Activated naive CD4-positive, alpha-beta T cell treated with anti-CD3 and anti-CD28 coated beads, Interleukin-2, amount 50 U/mL, for 16 hours (primary cell): ENCODE data around the gene UBA1.

Experiments
- DNase-seq: peaks from one replicate; pipeline ENCODE4 v3.0.0-alpha.2; 2020

UBA1 gene

DNA sequence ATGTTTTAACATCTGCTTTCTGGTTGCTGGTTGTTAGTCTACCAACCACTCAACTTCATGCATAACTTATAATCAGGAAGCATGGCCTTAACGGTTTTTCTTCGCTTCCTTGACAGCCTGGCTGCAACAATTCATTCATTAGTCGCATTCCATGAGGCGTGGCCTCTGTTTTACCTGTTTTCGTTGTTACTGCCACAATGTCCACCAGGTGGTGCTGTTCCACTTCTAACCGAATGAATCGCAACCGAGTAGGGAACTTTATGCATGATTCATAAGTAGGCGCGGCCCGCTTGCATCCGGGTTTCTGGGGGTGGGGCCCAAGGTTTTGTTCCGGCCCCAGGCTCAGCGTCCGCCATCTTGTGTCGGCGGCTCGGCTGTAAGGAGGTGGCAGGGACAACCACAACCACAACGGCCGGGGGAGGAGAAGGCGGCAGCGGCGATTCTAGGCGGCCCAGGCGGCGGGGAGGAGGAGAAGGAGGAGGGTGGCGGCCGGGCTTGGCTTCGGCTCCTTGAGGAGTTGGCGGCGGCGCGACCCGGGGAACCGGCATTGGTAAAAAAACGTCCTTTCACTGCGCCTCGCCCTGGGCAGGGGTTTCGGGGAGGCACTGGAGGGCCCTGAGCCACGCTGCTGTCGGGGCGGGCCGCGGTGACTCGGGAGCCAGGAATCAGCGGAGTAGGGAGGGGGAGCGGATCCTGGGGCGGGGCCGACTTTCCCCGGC, at the start of gene UBA1:
Gene UBA1 (plus strand): TSS at position 355 of the 719 bp plus-strand sequence. CDS start 4,974 bp downstream, outside the sequence.
- peak; percentile 89 for DNase-seq

DNA sequence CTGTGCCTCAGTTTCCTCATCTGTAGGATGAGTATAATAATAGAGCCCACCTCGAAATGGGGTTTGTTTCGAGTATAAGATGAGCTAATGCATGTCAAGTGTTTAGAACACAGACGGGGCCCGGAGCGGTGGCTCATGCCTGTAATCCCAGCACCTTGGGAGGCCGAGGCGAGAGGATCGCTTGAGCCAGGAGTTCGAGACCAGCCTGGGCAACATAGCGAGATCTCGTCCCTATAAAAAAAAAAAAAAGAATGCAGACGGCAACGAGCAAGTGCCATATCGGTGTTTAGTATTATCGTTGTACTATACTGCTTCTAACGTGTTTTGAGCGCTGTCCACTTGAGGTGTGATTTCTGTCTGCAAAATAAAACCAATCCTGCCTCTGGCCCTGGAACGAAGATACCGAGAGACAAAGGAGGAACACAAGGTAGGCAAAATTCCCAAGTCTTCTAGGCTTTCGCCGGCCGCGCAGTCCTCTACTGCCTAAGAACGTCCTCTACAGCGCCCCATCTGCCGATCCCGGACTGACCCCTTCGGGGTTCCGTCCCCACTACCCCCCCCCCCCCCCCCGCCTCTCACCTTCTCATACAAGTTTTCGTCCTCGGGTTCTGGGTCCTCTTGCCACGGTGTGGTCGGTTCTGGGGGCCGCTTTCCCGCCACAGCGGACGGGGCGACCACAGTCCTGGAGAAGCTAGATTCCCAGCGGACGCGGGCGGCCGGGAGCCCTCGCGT, 49.6 kb upstream of the UBA1 start:
- DNase-seq = no peak

DNA sequence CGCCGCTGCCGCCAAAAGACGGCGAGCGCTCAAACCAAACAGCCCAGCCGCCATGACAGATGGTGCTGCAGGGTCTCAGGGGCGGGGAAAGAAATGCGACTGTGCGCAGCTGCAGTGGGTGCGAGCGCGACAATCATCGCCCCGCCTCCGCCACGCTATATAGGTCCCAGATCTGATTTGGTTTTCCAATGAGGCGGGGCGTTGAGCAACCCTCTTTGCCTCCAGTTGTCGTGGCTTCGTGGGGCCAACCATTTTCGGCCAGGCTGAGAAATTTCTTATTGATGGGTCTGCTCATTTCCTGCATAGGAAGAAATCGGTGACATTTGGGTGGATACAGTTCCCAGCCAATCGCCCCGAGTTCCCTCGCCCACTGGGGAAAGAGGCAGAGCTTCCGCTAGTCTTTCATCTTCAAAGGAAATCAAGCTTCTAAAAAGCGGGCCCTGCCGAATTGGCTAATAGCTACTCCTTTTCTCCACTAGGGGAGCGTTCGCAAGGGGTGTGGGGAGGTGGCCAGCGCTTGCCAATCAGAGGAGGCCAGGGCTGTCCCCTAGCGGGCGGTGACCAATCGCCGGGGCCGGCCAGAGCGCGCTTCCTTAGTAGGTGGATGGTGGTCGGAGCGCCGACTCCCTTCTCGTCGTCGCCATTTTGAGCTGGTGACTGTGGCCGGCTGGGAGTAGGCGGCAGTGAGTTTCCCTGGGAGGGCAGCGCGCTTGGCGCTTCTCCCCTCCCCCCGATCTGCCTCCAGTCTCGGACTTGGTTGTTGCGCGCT, 48.8 kb upstream of the UBA1 start, which contains the start of the genes NDUFB11 and RBM10:
Gene NDUFB11 (minus strand): TSS at position 77 of the 769 bp plus-strand sequence. CDS start 23 bp downstream, at position 54.
Gene RBM10 (plus strand): TSS at position 596 of the 769 bp plus-strand sequence. CDS start 2,261 bp downstream, outside the sequence.
- DNase-seq = peak; percentile 89

DNA sequence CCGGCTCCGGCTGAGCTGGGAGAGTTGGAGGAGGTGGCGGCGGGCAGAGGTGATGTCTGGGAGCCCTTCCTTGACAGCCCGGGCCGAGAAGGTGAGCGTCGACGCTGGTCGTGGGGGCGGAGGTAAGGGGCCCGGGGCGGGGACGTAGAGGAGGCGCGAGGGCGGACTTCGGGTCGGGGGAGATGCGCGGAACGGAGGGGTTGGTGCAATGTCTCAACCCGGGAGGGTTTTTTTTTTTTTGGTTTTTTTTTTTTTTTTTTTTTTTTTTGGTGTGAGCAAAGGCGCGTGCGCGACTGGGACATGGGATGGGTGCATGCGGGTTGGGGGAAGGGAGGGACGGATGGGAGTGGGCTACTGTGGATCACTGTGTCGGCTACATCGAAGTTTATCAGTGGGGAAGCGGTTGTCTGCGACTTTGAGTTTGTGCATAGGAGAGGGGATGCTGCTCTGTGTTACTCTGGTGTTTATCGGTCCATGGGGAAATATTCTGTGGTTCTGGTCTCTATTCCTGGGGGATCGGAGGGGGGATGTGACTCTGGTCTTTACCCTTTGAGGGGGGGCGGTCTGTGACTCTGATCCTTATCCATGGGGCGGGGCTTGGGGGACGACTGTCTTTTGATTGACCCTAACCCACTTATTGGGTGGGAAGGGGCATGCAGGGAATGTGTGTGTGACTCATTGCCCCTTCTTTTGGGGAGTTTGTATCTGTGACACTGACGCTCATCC, 48.1 kb upstream of the UBA1 start:
- DNase-seq = no peak

DNA sequence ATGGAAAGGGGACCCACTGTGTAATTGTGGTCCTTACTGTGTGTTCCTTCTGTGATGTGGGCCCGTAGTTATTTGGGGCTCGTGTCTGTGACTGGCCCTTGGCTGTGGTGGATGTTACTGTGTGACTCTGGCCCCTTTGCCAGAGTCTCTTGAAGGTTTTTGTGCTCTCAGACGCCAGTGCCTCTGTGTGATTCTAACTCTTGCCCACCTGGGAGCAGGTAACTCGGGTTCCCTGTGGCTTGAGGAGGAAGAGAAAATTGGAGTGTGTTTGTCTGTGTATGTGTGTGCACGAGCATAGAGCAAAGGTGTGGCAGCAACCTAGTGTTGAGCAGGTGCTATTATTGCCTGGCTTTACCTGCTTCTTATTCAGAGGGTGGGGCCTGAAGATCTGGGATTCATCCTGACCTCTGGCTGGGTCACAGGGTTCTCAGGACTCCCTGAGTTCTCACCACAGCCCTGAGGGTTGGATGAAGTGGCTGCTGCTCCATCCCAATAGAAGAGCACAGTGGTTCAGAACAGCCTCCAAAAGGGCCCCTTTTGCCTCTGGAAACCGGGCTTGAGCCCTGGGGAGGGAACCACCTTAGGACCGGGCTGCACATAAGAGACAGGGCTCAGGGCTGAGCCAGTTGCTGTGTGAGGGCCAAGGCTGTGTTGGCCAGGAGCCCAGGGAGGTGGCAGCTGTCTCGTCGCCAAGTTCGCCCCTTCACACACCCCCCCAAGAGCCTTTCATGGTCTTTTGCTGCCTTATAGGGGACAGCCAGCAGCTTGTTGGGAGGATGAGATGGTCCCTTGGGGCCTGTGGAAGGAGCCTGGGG, 47.3 kb upstream of the UBA1 start:
- DNase-seq = no peak

DNA sequence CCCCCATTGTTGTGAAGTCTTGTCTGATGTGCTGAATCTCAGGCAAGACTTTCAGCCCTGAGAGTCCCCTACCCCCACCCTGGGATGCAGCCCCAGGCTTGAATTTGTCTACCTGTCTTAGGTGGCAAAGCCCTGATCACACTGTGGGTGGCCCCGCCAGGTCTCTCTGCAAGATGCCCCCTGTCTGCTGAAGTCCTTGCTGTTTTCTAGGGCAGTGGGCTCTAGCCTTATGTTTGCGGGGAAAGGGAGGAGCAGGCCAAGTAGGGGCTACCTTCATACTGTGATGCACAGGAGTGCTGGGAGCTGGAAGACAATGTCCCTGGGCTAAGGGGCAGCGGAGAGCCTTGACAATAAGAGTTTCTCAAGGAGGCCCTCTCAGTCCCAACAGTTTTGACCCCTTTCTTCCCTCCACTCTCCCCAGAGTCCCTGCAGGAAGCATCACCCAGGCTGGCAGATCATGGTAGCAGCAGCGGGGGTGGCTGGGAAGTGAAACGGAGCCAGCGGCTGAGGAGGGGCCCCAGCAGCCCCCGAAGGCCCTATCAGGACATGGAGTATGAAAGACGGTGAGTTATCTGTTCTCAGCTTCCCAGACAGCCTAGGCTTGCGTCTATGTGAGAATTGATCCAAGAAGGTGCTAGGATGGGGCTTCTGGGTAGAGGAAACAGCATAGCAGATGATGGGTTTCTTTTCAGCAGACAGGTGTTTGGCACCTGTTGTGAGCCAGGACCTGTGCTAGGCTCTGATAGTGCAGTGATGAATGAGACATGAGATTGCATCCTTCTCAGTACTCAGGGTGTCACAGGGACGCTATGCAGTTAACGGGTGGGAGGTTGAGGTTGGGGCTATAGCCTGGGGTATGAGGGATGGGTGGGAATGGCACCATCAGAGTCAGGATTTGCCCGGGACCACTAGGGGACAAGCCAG, 46.4 kb upstream of the UBA1 start:
- no peak for DNase-seq

DNA sequence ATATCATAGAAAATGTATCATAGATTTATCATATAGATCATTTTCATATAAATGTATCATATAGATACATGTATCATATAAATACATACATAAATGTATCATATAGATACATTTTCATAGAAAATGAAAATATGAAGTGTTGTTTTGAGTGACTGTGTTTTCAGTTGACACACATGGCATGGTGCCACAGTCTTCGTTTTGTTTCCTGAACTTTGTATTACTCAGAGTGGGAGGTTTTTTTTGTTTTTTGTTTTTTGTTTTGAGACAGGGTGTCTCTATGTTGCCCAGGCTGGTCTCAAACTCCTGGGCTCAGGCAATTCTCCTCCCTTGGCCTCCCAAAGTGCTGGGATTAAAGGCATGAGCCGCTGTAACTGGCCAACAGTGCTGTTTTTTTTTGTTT, 44.7 kb upstream of the UBA1 start:
- DNase-seq = peak; percentile 24

DNA sequence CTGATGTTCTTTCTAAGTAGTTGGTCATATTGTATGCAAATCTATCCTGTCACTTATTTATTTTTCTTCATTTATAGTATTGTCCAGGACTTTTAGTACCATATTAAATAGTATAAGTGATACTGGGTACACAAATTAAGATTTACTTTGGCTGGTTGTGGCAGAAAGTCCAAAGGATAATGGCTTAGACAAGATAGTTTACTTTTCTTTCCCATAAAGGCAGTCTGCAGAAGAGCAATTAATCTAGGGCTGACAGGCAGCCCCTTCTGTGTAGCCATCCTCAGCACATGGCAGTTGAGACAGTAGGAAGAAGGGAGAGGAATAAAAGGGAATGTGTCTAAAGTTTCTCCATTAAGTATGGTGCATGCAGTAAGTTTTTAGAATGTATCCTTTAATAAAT, 42.2 kb upstream of the UBA1 start:
- no peak for DNase-seq

DNA sequence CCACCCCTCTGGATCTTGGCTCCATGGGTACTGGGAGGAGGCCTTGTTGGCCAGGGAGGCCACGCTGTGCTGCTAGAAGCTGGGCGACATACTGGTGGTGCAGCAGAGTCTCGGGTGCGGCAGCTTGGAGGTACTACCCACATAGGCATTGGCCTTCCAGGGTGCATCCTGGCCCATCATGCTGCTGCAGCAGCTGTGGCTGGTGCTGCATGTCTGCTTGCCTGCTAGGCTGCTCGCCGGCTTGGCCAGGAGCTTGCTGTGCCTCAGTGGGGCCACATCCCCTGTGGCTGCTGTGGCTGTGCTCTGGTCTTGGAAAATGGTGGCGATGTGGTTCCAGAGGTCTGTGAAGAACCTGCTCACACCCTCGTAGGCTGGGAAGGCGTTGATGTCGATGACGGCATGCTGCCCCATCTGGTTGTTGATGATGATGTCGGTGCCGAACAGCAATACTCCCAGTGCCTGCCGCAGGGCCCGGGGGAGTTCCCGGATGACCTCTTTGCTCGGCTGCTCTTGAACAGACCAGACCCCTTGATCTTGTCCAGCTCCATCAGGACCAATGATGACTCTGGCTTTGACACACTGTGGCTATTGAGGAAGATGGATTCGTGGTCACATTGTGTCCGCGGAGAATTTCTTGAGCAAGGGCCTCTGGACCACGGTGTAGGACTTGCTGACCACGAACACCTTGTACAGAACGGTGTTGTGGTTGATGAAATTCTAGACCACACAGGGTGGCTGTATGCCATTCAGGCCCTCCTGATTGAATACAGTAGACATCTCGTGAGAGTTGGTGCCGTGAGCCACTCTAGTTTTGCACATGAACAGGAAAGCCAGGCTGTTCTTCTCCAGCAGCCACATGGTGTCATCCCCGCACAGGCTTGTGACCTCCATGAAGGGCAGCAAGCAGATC, 36.8 kb upstream of the UBA1 start:
- DNase-seq = no peak

DNA sequence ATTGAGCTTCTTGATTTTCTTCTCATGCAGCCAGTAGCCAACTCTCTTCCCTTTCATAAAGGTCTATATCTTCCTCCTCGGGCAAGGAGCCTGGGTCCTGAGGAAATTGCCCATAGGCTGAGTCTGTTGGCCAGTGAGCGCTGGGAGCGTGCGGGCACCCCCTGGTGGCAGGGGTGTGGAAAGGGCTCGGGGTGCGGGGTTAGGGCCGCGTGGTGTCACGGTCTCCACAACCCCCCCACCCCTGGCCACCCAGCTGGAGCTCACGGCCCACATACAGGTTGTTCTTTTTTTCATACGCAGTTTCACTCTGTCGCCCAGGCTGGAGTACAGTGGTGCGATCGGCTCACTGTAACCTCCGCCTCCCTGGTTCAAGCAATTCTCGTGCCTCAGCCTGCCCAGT, 35.5 kb upstream of the UBA1 start:
- no peak for DNase-seq

DNA sequence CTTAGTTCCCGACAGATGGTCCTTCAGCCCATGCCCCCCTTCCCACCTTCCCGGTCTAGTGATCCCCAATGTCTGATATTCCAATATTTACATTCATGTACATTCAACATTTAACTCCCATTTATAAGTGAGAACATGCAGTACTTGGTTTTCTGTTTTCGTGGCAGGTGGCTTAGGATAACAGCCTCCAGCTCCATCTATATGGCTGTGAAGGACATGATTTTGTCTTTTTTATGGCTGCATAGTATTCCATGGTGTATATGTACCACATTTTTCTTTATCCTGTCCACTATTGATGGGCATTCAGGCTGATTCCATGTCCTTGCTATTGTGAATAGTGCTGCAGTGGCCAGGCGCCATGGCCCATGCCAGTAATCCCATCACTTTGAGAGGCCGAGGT, 34.8 kb upstream of the UBA1 start:
- no peak for DNase-seq

DNA sequence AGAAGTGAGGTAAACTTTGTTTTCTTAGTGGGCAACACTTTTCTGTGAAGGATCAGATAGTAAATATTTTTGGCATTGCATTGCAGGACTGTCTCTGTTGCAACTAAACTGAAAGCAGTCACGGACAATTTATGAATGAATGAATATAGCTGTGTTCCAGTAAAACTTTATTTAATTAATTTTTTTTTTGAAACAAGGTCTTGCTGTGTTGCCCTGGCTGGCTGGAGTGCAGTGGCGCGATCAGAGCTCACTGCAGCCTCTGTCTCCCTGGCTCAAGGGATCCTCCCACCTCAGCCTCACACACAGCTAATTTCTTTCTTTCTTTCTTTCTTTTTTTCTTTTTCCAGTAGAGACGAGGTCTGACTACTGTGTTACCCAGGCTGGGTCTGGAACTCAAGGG, 32.8 kb upstream of the UBA1 start:
- DNase-seq = no peak

DNA sequence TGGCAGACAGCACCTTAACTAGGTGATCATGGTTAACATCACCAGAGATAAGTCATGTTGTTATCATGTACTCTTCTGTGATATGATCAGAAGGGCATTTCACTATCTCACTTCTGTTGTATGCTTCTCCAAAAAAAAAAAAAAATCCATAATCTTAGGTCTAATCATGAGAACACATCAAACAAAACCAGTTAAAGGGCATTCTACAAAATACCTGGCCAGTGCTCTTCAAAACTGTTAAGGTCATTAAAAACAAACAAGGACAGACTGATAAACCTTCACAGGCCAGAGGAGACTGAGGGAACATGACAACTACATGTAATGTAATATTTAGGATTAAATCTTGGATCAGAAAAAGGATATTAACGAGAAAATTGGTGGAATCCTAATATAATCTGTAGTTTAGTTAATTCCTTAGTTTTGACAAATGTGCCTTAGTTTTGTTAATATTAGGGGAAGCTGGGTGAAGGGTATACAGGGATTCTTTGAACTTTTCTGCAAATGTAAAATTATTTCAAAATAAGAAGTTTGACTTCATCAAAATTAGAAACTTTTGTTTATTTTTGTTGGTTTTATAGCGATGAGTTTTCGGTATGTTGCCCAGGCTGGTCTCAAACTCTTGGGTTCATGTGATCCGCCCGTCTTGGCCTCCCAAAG, 30.6 kb upstream of the UBA1 start:
- no peak for DNase-seq

DNA sequence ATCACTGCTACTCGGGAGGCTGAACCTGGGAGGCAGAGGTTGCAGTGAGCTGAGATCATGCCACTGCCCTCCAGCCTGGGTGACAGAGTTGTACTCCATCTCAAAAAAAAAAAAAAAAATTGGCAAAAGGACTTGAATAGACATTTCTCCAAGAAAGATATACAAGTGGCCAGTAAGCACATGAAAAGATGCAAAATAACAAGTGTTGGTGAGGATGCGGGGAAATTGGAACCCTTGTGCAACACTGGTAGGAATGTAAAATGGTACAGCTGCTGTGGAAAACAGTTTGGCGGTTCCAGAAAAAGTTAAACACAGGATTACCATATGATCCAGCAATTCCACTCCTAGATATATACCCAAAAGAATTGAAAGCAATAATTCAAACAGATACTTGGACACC, 29.2 kb upstream of the UBA1 start:
- no peak for DNase-seq

DNA sequence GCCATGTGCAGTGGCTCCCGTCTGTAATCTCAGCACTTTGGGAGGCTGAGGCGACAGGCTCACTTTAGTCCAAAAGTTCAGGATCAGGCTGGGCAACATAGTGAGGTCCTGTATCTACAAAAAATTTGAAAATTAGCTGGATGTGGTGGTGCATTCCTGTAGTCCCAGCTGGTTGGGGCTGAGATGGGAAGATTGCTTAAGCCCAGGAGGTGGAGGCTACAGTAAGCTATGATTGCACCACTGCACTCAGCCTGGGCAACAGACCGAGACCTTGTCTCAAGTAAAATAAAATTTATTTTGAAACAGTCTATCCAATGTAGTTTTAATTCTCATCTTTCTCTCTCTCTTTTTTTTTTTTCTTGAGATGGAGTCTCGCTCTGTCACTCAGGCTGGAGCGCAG, 27.5 kb upstream of the UBA1 start:
- DNase-seq = no peak

DNA sequence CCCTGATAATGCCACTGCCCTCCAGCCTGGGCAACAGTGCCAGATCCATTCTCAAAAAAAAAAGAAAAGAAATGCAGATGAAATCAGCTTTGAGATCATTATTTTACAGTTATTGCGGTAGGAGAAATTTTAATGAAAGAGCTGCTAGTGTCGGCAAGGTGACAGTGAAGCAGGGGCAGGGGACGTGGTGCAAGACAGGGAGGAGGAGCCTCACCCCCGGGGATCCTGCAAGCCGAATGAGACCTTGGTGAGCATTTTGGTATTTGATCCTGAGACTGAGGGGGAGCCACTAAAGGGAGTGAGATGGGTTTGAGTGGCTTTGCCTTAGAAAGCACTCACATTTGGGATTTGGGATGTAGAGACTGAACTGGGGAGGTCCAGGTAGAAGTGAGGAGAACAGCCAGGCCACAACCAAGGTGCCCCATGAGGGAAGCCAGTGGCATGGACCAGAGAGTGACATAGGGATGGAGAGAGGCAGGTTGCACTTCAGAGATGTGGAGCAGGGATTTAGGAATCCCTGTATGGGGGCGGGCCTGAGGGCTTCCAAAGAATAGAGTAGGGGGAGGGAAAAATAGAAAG, 25.0 kb upstream of the UBA1 start:
- DNase-seq = no peak

DNA sequence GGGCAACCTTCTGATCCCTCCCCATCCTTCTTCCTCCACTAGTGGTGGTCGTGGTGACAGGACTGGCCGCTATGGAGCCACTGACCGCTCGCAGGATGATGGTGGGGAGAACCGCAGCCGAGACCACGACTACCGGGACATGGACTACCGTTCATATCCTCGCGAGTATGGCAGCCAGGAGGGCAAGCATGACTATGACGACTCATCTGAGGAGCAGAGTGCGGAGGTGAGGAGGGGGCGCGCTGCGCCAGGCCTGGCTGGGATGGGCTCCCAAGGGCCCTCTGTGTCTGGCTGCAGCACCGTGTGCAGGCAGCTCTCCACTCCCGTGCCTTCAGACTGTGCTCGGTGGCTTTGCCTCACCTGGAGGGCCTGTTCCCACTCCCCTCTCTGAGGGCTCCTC, 24.4 kb upstream of the UBA1 start:
- DNase-seq = no peak

DNA sequence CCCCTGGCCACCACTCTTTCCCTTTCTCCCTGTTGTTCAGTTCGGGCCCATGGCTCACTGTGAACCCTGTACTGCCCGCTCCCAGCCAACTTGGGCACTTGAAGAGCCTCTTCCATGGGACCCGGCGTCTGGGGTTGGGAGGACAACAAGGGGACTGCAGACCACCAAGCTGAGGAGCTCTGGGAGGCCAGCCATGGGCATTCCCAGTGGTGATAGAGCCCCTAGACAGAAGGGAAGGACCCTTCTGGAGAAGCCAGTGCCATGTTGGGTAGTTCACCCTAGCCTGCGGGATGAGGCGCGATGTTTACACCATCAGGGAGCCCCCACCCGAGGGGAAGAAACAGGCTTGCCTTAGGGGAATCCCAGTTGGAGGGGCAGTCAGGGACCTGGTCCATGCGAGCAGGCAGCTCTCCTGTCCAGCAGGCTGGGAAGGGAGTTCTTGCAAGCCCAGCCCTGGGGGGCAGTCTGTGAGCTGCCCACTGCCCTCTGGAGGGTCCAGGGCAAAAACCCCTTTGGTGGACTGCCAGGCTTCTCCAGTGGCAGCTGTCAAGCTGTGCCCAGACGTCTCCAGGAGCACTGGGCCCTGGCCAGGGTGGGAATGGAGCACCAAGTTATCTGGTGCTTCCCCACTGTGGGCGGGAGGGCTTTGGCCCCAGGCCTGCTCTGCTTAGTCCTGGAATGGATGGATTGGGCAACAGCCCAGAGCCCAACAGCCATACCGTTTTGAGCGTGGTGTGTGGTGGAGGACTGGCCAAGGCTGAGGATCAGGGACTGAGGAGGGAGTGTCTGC, 23.7 kb upstream of the UBA1 start:
- DNase-seq = no peak
